GM20431 (cell line): ENCODE results near the gene NEUROD2.

Source experiments
- in situ Hi-C: fragments of 300-500 bp; cut with MseI, MboI; formaldehyde crosslinking; loops from one replicate; pipeline ENCODE4 v1.15.0; 2020; ENCODE audit warnings: low sequenced_read_pairs; ENCODE audit not compliant: unreplicated experiment

The NEUROD2 gene

GRCh38 chr17:39556423-39556822 lies 51.3 kb downstream of the NEUROD2 start:
- in situ Hi-C loops: no loop called here

- in situ Hi-C loops: no loop called here
Observed at GRCh38 chr17:39555368-39555767, 52.4 kb downstream of the NEUROD2 start.
